Body of pancreas (tissue), 4 donors: ENCODE measurements around the gene ZSCAN10.

ENCODE experiments used
- POLR2A ChIP-seq, 3 donors: fragments of 450-650 bp; IDR thresholded peaks; one replicate each; pipeline ENCODE4 v1.6.1; 2016; ENCODE audit warnings: antibody characterized with exemption in 3 of 3, mild to moderate bottlenecking in 2 of 3
- TF ChIP-seq, protein P1 (sequence below), 7 experiments: fragments of 450-650 bp in 4 of 7; fragments of 200-600 bp in 3 of 7; sonication (generic) in 3 of 7; IDR thresholded peaks; one replicate each; pipeline ENCODE4 v1.5.1; 2016 to 2019; ENCODE audit warnings: antibody characterized with exemption in 7 of 7

DNA sequence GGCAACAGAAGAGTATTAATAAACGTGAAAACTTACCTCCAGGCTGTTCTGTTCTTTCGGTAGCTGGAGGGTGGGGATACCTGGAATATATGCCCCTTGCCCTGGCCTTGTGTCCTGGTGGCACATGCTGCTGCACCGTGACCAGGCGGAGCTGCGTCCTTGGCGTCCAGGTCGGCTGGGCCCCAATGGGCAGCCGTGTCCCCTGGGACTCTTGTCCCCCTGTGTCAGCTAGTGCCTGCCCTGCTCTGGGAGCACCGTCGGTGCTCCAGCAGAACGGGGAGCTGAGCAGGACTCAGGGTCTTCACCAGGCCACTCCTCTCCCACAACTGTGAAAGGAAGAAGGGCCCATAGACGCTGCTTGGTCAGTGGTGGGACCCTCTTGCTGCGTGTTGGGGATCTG lies 43.7 kb upstream of the ZSCAN10 start:
- TF ChIP-seq, protein P1, sequence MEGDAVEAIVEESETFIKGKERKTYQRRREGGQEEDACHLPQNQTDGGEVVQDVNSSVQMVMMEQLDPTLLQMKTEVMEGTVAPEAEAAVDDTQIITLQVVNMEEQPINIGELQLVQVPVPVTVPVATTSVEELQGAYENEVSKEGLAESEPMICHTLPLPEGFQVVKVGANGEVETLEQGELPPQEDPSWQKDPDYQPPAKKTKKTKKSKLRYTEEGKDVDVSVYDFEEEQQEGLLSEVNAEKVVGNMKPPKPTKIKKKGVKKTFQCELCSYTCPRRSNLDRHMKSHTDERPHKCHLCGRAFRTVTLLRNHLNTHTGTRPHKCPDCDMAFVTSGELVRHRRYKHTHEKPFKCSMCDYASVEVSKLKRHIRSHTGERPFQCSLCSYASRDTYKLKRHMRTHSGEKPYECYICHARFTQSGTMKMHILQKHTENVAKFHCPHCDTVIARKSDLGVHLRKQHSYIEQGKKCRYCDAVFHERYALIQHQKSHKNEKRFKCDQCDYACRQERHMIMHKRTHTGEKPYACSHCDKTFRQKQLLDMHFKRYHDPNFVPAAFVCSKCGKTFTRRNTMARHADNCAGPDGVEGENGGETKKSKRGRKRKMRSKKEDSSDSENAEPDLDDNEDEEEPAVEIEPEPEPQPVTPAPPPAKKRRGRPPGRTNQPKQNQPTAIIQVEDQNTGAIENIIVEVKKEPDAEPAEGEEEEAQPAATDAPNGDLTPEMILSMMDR (IDR thresholded peaks at IDR 0.05): no peak
- no peak for TF ChIP-seq POLR2A (IDR thresholded peaks at IDR 0.05)
